ENCODE measurements around the gene TBC1D16.

The TBC1D16 gene

DNA sequence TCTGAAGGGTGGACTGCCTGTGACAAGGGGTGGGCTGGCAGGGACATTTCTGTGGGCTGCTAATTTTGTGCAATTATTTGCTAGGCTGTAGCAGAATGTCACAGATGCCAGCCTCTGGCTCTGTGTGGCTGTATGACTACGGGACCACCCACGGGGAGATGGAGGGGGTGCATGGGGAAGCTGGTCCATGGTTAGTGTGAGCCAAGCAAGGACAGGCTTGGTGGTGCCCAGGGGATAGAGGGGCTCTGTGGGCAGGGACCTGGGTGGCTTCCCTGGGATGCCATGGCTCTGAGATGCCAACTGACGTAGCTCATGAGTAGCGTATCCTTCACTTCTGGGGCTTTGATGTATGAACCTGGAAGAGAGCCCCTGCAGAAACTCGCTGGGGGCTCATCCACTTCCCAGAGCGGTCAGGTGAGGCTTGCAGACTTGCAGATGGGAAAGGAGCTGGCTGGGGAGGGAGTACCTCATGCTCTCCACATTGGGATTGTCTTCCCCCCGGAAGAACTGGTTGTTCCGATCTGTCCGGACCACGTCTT is 87.2 kb downstream of the TBC1D16 start:
- DNase-seq = no peak

DNA sequence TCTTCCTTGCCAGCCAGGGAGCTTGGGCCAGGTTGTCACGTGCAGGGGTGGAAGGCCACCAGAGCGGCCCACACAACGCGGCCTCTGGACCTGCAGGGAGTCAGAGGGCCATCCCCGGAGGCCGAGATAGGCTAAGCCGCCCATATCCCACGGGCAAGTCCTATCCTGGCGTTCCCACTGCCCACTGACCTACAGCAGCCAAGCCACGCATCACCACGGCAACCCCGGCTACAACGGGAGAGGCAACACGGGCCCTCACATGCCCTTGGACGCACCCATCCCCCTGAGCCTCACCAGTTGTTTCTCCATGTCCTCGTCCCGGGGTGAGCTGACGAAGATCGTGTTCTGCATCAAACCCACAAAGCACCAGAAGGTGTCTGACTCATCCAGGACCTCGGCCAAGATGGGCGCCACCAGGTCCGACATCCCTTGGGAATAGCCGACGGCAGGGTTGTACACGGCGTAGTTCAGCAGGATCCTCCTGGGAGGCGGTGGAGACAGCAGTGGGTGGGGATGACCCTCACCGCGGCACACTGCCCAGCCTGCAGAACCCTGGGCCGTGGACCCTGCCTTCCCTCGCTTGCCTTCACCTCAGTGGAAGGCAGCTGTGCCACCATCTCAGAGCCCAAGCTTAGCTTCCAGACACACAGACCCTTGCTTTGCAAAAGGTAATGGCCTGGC is 88.2 kb downstream of the TBC1D16 start:
- no peak for DNase-seq

- no peak for DNase-seq
These were observed 89.1 kb downstream of the TBC1D16 start for GRCh38 chr17:79946352-79947231.

- DNase-seq = no peak
These were observed 89.9 kb downstream of the TBC1D16 start for GRCh38 chr17:79945591-79946255.

DNA sequence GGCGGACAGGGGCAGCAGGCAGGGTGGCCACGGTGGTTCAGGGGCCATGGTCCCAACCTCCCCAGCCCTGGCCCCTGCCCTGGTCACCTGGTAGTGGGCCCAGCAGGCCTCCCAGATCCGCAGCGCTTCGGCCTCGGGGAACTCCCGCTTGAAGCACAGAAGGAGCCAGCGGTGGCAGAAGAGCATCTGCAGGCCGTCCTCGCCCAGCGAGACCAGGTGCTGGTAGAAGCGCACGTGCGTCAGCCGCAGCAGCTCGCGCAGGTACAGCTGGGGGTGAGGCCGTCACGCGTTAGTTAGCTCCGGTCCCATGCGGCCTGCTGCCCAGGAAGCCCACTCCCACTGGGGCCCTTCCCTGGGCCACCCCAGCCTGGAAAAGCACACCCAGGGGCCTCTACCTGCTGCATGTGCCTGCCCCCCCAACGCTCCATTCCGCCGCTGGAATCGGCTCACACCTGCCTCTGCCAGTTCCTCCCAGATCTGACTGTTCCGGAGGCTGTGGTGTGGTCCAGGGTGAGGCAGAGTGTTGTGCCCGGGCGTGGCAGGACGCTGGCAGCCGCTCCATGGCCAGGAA is 90.8 kb downstream of the TBC1D16 start:
- DNase-seq = no peak

GRCh38 chr17:79944251-79944812 is 91.3 kb downstream of the TBC1D16 start:
- DNase-seq = no peak

- DNase-seq = no peak
These were observed 92.1 kb downstream of the TBC1D16 start for GRCh38 chr17:79943347-79944241.

GRCh38 chr17:79942591-79943346 is 92.9 kb downstream of the TBC1D16 start:
- DNase-seq = no peak

- DNase-seq = no peak
These were observed 93.7 kb downstream of the TBC1D16 start for GRCh38 chr17:79942011-79942405.

DNA sequence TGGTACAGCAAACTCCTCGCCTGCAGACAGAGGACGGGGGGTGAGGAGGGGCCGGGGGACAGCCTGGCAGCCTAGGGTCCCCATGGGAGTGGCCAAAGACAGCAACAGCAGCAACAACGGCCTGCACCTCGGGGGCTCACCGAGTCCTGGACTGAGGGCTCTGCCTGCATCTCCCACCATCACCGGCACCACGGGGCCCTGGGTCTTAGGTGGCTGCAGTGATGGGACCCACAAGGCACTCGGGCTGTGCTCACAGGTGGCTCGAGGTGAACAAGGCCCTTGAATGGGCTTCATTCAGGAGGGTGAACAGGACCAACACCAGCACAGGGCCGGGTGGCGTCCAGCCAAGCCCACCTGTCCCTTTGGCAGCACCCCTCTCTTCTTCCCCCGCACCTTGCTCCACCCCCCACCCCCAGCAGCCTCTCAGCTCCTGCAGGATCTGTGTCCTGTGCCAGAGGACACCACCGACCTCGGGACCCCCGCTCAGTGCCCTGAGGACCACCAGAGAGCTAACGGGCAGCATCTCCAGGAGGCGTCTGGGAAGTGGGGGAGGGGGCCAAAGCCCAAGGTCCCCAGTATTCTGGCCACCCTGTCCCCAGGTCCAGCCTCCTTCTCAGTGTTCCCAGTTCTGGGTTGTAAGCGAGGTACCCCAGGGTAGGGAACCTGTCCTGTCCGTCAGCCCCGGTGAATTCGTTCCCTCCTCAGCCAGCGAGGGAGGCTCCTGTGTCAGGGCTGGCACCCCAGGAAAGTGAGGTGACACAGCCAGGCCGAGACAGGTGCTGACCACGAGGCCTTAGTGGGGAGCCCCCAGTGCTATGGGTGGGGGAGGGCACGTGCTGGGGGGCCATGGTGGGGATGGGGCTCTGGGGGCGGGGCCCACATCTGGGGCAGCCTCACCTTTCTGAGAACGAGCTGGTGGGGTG is 94.3 kb downstream of the TBC1D16 start:
- DNase-seq = no peak

DNA sequence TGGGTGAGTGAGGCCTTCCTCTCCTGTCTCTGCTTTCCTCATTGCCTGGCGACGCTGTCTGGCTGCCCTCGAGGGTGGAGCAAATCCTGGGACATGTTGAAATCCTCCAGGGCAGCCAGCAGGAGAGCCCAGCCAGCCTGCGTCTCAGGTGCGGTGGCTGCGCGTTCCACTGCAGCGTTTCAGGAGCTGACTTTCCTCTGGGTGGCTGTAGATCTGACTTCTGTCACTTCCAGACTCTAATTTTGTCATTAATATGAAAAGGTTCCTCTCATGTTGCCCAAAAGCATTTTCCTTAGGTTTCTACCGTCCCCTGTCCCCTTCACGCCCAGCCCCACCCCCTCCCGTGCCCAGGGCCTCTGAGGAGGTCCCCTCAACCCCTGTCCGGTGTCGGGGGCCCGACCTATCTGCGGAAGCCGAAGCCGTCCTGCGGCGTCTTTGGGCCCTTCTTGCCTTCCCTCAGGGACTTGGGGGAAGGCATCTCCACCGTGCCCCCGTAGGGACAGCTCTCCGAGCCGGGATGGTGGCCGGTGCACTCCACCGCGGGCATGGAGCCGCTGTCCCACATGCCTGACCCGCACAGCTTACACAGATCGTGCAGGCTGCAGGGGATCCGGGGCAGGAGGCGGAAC is 95.1 kb downstream of the TBC1D16 start:
- DNase-seq = no peak

DNA sequence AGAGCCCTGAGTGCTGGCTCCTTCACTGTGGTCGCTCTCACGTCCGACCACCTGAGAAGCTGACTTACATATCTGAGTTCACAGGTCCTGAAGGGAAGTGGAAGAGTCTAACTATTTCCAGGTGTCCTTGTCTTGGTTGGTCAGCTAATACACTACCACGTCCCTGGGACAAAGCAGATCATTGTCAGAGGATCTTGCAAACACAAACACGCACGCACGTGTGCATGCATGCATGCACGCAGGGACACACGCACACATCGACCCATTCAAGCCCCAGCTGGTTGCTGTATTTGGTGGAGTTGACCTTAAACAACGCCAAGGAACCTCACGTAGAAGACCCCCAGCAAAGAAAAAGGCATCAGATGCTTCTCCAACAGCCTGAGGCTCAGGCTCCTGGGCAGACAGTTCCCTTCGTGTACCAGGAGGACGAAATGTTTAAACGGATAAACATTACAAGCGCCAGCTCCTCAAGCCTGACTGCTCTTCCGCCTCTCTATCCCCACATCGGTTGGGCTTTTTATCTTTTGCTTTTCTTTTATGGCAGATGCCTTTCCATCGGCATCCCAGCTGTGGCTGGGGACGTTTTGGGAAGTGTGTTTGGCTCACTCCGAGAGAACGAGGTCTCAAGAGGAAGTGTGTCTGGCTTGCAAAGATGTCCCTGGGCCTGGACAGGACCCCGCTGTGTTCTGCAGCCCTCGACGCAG is 95.8 kb downstream of the TBC1D16 start:
- no peak for DNase-seq

- DNase-seq = no peak
These were observed 96.6 kb downstream of the TBC1D16 start for GRCh38 chr17:79939094-79939435.

- no peak for DNase-seq
These were observed 97.2 kb downstream of the TBC1D16 start for GRCh38 chr17:79938336-79939093.

DNA sequence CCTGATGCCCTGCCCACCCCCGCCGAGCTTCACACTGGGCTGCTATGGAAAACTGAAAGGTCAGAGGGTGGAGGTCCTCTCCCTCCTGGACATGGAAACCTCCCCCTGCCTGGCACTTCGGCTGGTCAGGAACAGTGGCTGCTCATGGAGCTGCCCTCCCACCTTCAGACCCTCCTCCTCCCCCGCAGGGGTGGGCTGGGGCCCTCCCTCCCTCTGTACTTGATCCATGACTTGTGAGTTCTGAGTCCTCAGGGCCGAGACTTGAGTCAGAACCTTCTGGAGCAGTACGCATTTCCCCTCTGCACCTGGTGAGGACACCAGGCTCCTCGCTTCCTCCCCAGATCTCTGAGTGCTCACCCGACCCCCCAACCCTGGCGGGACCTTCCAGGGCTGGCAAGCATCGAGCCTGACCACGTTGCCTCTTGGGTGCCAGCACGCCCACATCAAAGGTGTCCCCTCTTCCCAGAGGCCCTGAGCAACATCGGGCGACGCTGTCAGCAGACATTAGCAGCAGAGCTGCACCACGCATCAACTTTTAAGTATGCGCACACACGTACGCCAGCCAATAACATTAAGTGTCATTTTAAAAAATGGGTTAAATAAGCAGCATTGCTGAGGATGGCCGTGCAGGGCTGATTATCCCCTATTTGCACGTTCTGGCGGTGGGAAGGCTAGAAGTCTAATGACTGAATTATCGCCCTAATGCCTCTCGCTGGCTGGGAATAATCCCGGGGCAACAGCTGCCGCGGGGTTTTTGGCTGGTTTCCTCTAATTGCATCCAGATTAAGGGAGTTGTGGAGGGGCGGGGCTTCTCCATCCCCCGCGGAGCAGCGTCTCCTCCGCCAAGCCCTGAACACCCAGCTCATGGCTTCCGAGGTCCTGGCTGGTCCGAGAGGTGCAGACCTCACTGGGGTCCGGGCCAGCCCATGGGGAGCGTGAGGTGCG is 98.0 kb downstream of the TBC1D16 start:
- peak; percentile 36 for DNase-seq

DNA sequence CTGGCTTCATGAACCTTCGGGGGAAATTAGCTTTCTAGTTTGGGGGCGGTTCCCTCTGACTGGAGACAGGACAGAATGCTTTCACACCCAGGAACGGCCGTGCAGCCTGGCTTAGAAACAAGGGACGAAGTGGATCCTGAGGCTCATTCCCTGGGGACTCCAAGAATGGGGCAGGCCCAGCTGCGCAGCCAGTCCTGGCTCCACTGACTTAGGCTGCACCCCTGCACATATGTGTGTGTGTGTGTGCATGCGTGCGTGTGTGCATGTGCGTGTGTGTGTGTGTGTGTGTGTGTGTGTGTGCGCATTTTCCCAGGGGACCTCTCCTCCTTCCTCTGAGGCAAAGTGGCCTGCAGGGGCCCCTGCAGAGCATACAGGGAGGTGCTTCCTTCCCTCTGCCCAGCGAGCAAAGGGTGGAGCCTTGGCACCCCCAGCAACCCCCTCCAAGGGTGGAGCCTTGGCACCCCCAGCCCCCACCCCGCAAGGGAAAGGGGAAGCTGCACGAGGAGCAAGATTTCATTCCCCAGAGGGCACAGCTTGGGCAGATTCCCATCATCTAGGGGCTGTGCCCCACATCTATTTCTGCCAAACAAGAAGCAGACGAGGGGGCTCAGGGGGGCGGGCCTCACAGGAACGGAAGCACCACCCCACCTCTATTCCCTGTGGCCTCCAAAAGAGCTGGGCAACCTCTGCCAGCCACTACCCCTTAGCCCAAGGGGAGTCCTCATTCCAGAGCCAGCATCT is 98.9 kb downstream of the TBC1D16 start:
- no peak for DNase-seq
